Adrenal gland (tissue), 5 donors: Measurements from ENCODE around the gene TCF4.

ENCODE experiments used
- POLR2A ChIP-seq, 2 donors: fragments of 450-650 bp; IDR thresholded peaks; one replicate each; pipeline ENCODE4 v1.6.1; 2017; ENCODE audit warnings: antibody characterized with exemption in 2 of 2, mild to moderate bottlenecking in 2 of 2, moderate library complexity in 1 of 2
- TF ChIP-seq, protein P1 (sequence below), 6 experiments: fragments of 450-650 bp in 4 of 6; fragments of 200-600 bp in 2 of 6; sonication (generic) in 1 of 6; IDR thresholded peaks; 1 replicate in 5 of 6; 2 replicates in 1 of 6; pipeline versions ENCODE4 v1.5.1 to v1.8.0; 2016 to 2021; ENCODE audit warnings: antibody characterized with exemption in 6 of 6, mild to moderate bottlenecking in 2 of 6, moderate library complexity in 1 of 6
- donor health status: DM: no; HTN: no; CAD: no.

DNA sequence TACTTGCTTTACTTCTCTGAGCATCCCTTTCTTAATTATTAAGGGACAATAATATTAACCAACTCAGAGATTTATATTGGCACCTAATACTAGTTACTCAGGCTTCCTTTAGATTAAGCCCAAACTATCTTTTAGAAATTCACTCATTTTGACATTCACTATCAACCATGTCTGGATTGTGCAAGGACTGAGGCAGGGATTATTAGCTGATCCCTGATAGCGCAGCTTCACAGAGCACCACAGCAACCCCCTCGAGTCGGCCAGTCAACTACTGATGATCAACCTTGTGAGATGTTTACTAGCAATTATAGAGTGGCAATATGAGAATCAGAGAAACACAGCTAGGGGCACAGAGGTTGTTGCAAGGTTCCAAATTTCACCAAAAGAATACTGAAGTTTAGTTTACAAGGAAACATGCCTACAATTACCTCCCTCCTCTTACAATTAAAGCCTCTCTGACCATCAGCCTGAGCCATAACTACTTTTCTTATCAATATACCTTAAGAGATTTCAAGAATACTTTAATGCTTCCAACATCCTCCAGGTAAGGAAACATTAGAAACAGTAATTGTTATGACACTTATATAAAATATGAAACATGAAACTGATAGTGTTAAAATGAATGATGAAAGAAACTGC lies 191.6 kb downstream of the TCF4 start:
- TF ChIP-seq, protein P1, sequence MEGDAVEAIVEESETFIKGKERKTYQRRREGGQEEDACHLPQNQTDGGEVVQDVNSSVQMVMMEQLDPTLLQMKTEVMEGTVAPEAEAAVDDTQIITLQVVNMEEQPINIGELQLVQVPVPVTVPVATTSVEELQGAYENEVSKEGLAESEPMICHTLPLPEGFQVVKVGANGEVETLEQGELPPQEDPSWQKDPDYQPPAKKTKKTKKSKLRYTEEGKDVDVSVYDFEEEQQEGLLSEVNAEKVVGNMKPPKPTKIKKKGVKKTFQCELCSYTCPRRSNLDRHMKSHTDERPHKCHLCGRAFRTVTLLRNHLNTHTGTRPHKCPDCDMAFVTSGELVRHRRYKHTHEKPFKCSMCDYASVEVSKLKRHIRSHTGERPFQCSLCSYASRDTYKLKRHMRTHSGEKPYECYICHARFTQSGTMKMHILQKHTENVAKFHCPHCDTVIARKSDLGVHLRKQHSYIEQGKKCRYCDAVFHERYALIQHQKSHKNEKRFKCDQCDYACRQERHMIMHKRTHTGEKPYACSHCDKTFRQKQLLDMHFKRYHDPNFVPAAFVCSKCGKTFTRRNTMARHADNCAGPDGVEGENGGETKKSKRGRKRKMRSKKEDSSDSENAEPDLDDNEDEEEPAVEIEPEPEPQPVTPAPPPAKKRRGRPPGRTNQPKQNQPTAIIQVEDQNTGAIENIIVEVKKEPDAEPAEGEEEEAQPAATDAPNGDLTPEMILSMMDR (IDR thresholded peaks at IDR 0.05): no peak
- no peak for TF ChIP-seq POLR2A (IDR thresholded peaks at IDR 0.05)
